ENCODE data around the gene INSR.

Gene INSR

GRCh38 chr19:7292352-7292949, 1.8 kb downstream of the INSR start:
- in situ Hi-C loops (cut with HindIII; ENCODE audit: low pct_unique_long_range_greater_than_20kb, low sequenced_read_pairs), result no loop called here

GRCh38 chr19:7288977-7289376, 5.2 kb downstream of the INSR start:
- no peak for DNase-seq (ENCODE audit: low read depth in 1 of 2, low spot score in 1 of 2)
- in situ Hi-C loops (cut with HindIII; ENCODE audit: low pct_unique_long_range_greater_than_20kb, low sequenced_read_pairs), result no loop called here
- no peak for TF ChIP-seq JUND (IDR thresholded peaks at IDR 0.05; ENCODE audit: low read depth)

More at GRCh38 chr19:7292352-7292949, 1.8 kb downstream of the INSR start:
- DNase-seq (ENCODE audit: low read depth in 1 of 2, low spot score in 1 of 2), result no peak
- TF ChIP-seq JUND (IDR thresholded peaks at IDR 0.05; ENCODE audit: low read depth), result no peak

GRCh38 chr19:7288131-7288530, 6.1 kb downstream of the INSR start:
- TF ChIP-seq JUND (IDR thresholded peaks at IDR 0.05; ENCODE audit: low read depth), result no peak
- in situ Hi-C loops (cut with HindIII; ENCODE audit: low pct_unique_long_range_greater_than_20kb, low sequenced_read_pairs), result no loop called here
- DNase-seq (ENCODE audit: low read depth in 1 of 2, low spot score in 1 of 2), result no peak

GRCh38 chr19:7287722-7288121, 6.5 kb downstream of the INSR start:
- in situ Hi-C loops (cut with HindIII; ENCODE audit: low pct_unique_long_range_greater_than_20kb, low sequenced_read_pairs), result no loop called here
- no peak for DNase-seq (ENCODE audit: low read depth in 1 of 2, low spot score in 1 of 2)
- no peak for TF ChIP-seq JUND (IDR thresholded peaks at IDR 0.05; ENCODE audit: low read depth)

- in situ Hi-C loops (cut with HindIII; ENCODE audit: low pct_unique_long_range_greater_than_20kb, low sequenced_read_pairs), result no loop called here
- no peak for TF ChIP-seq JUND (IDR thresholded peaks at IDR 0.05; ENCODE audit: low read depth)
- DNase-seq (ENCODE audit: low read depth in 1 of 2, low spot score in 1 of 2), result no peak
These were observed 13.1 kb downstream of the INSR start for GRCh38 chr19:7280940-7281666.

- in situ Hi-C loops (cut with HindIII; ENCODE audit: low pct_unique_long_range_greater_than_20kb, low sequenced_read_pairs), result no loop called here
- DNase-seq (ENCODE audit: low read depth in 1 of 2, low spot score in 1 of 2), result no peak
- TF ChIP-seq JUND (IDR thresholded peaks at IDR 0.05; ENCODE audit: low read depth), result no peak
These were observed 21.2 kb downstream of the INSR start for GRCh38 chr19:7272856-7273578.

- TF ChIP-seq JUND (IDR thresholded peaks at IDR 0.05; ENCODE audit: low read depth), result no peak
- no peak for DNase-seq (ENCODE audit: low read depth in 1 of 2, low spot score in 1 of 2)
- in situ Hi-C loops (cut with HindIII; ENCODE audit: low pct_unique_long_range_greater_than_20kb, low sequenced_read_pairs), result no loop called here
These were observed 25.5 kb downstream of the INSR start for GRCh38 chr19:7268705-7269098.

GRCh38 chr19:7267792-7268704, 26.2 kb downstream of the INSR start:
- no peak for TF ChIP-seq JUND (IDR thresholded peaks at IDR 0.05; ENCODE audit: low read depth)
- in situ Hi-C loops (cut with HindIII; ENCODE audit: low pct_unique_long_range_greater_than_20kb, low sequenced_read_pairs), result no loop called here
- no peak for DNase-seq (ENCODE audit: low read depth in 1 of 2, low spot score in 1 of 2)

GRCh38 chr19:7266832-7267231, 27.4 kb downstream of the INSR start:
- no peak for TF ChIP-seq JUND (IDR thresholded peaks at IDR 0.05; ENCODE audit: low read depth)
- DNase-seq (ENCODE audit: low read depth in 1 of 2, low spot score in 1 of 2), result no peak
- in situ Hi-C loops (cut with HindIII; ENCODE audit: low pct_unique_long_range_greater_than_20kb, low sequenced_read_pairs), result no loop called here

GRCh38 chr19:7265963-7266362, 28.3 kb downstream of the INSR start:
- no peak for TF ChIP-seq JUND (IDR thresholded peaks at IDR 0.05; ENCODE audit: low read depth)
- peak; percentile 24 to 54 for DNase-seq (ENCODE audit: low read depth in 1 of 2, low spot score in 1 of 2)
- in situ Hi-C loops (cut with HindIII; ENCODE audit: low pct_unique_long_range_greater_than_20kb, low sequenced_read_pairs), result no loop called here

- TF ChIP-seq JUND (IDR thresholded peaks at IDR 0.05; ENCODE audit: low read depth), result no peak
- in situ Hi-C loops (cut with HindIII; ENCODE audit: low pct_unique_long_range_greater_than_20kb, low sequenced_read_pairs), result no loop called here
- no peak for DNase-seq (ENCODE audit: low read depth in 1 of 2, low spot score in 1 of 2)
These were observed 29.4 kb downstream of the INSR start for GRCh38 chr19:7264858-7265257.

GRCh38 chr19:7263521-7263920, 30.7 kb downstream of the INSR start:
- in situ Hi-C loops (cut with HindIII; ENCODE audit: low pct_unique_long_range_greater_than_20kb, low sequenced_read_pairs), result no loop called here
- no peak for TF ChIP-seq JUND (IDR thresholded peaks at IDR 0.05; ENCODE audit: low read depth)
- no peak for DNase-seq (ENCODE audit: low read depth in 1 of 2, low spot score in 1 of 2)
